Measurements from ENCODE around the gene EVA1A.

Gene EVA1A

GRCh38 chr2:75525434-75526310 is 35.1 kb downstream of the EVA1A start:
- Histone ChIP-seq H3K4me1 (ENCODE audit: control insufficient read depth, insufficient read depth, low read length) (peaks cover 4% of the 10 kb centered on the region), H3K27ac (ENCODE audit: low read length) (no peak overlapping the region), H3K9me3 (ENCODE audit: control insufficient read depth, insufficient read depth, low read length) (no peaks in the 10 kb centered on the region), H3K4me3 (ENCODE audit: low read length) (no peak overlapping the region), H3K27me3 (ENCODE audit: control insufficient read depth, insufficient read depth, low read length) (no peaks in the 10 kb centered on the region), H3K36me3 (ENCODE audit: control insufficient read depth, insufficient read depth, low read length) (no peaks in the 10 kb centered on the region)
- DNase-seq (ENCODE audit: low read depth, low spot score), result no peak
- no CpG with 5 or more reads among the region's 5 CpGs for WGBS (ENCODE audit: insufficient coverage, insufficient read length)

GRCh38 chr2:75524276-75524911 is 36.3 kb downstream of the EVA1A start:
- peaks cover 4% of the 10 kb centered on the region for H3K4me1 ChIP-seq (ENCODE audit: control insufficient read depth, insufficient read depth, low read length)
- WGBS (ENCODE audit: insufficient coverage, insufficient read length), result no CpG with 5 or more reads among the region's 2 CpGs
- no peaks in the 10 kb centered on the region for H3K36me3 ChIP-seq (ENCODE audit: control insufficient read depth, insufficient read depth, low read length)
- H3K27me3 ChIP-seq (ENCODE audit: control insufficient read depth, insufficient read depth, low read length), result no peaks in the 10 kb centered on the region
- no peak overlapping the region for H3K4me3 ChIP-seq (ENCODE audit: low read length)
- H3K9me3 ChIP-seq (ENCODE audit: control insufficient read depth, insufficient read depth, low read length), result no peaks in the 10 kb centered on the region
- no peak for DNase-seq (ENCODE audit: low read depth, low spot score)
- H3K27ac ChIP-seq (ENCODE audit: low read length), result no peak overlapping the region

- H3K4me1 ChIP-seq (ENCODE audit: control insufficient read depth, insufficient read depth, low read length), result peaks cover 3% of the 10 kb centered on the region
- no peak overlapping the region for H3K27ac ChIP-seq (ENCODE audit: low read length)
- WGBS (ENCODE audit: insufficient coverage, insufficient read length), result no CpG with 5 or more reads among the region's 6 CpGs
- H3K4me3 ChIP-seq (ENCODE audit: low read length), result no peak overlapping the region
- no peaks in the 10 kb centered on the region for H3K9me3 ChIP-seq (ENCODE audit: control insufficient read depth, insufficient read depth, low read length)
- H3K36me3 ChIP-seq (ENCODE audit: control insufficient read depth, insufficient read depth, low read length), result no peaks in the 10 kb centered on the region
- no peak for DNase-seq (ENCODE audit: low read depth, low spot score)
- no peaks in the 10 kb centered on the region for H3K27me3 ChIP-seq (ENCODE audit: control insufficient read depth, insufficient read depth, low read length)
Measured at GRCh38 chr2:75523313-75524275, 37.1 kb downstream of the EVA1A start.

- Histone ChIP-seq H3K9me3 (ENCODE audit: control insufficient read depth, insufficient read depth, low read length) (no peaks in the 10 kb centered on the region), H3K27ac (ENCODE audit: low read length) (no peak overlapping the region), H3K27me3 (ENCODE audit: control insufficient read depth, insufficient read depth, low read length) (no peaks in the 10 kb centered on the region), H3K4me3 (ENCODE audit: low read length) (no peak overlapping the region), H3K4me1 (ENCODE audit: control insufficient read depth, insufficient read depth, low read length) (no peaks in the 10 kb centered on the region), H3K36me3 (ENCODE audit: control insufficient read depth, insufficient read depth, low read length) (no peaks in the 10 kb centered on the region)
- WGBS (ENCODE audit: insufficient coverage, insufficient read length), result no CpG with 5 or more reads among the region's 5 CpGs
- no peak for DNase-seq (ENCODE audit: low read depth, low spot score)
Measured at GRCh38 chr2:75522543-75523312, 38.0 kb downstream of the EVA1A start.

- no peaks in the 10 kb centered on the region for H3K27me3 ChIP-seq (ENCODE audit: control insufficient read depth, insufficient read depth, low read length)
- H3K36me3 ChIP-seq (ENCODE audit: control insufficient read depth, insufficient read depth, low read length), result no peaks in the 10 kb centered on the region
- no peak overlapping the region for H3K4me3 ChIP-seq (ENCODE audit: low read length)
- H3K4me1 ChIP-seq (ENCODE audit: control insufficient read depth, insufficient read depth, low read length), result no peaks in the 10 kb centered on the region
- H3K9me3 ChIP-seq (ENCODE audit: control insufficient read depth, insufficient read depth, low read length), result no peaks in the 10 kb centered on the region
- no peak overlapping the region for H3K27ac ChIP-seq (ENCODE audit: low read length)
- WGBS (ENCODE audit: insufficient coverage, insufficient read length), result no CpG with 5 or more reads among the region's 3 CpGs
- DNase-seq (ENCODE audit: low read depth, low spot score), result no peak
Measured at GRCh38 chr2:75521225-75521872, 39.4 kb downstream of the EVA1A start.

- Histone ChIP-seq H3K9me3 (ENCODE audit: control insufficient read depth, insufficient read depth, low read length) (no peaks in the 10 kb centered on the region), H3K4me1 (ENCODE audit: control insufficient read depth, insufficient read depth, low read length) (no peaks in the 10 kb centered on the region)
Measured at GRCh38 chr2:75519843-75520242, 40.9 kb downstream of the EVA1A start.

GRCh38 chr2:75518638-75519465 is 41.9 kb downstream of the EVA1A start:
- Histone ChIP-seq H3K36me3 (ENCODE audit: control insufficient read depth, insufficient read depth, low read length) (no peaks in the 10 kb centered on the region), H3K27me3 (ENCODE audit: control insufficient read depth, insufficient read depth, low read length) (no peaks in the 10 kb centered on the region), H3K9me3 (ENCODE audit: control insufficient read depth, insufficient read depth, low read length) (no peaks in the 10 kb centered on the region), H3K4me3 (ENCODE audit: low read length) (no peak overlapping the region), H3K27ac (ENCODE audit: low read length) (no peak overlapping the region), H3K4me1 (ENCODE audit: control insufficient read depth, insufficient read depth, low read length) (no peaks in the 10 kb centered on the region)
- DNase-seq (ENCODE audit: low read depth, low spot score), result no peak
- WGBS (ENCODE audit: insufficient coverage, insufficient read length), result no CpG with 5 or more reads among the region's 10 CpGs

More at GRCh38 chr2:75519843-75520242, 40.9 kb downstream of the EVA1A start:
- H3K27ac ChIP-seq (ENCODE audit: low read length), result no peak overlapping the region
- H3K4me3 ChIP-seq (ENCODE audit: low read length), result no peak overlapping the region
- no peaks in the 10 kb centered on the region for H3K36me3 ChIP-seq (ENCODE audit: control insufficient read depth, insufficient read depth, low read length)
- H3K27me3 ChIP-seq (ENCODE audit: control insufficient read depth, insufficient read depth, low read length), result no peaks in the 10 kb centered on the region
- DNase-seq (ENCODE audit: low read depth, low spot score), result no peak

- H3K27ac ChIP-seq (ENCODE audit: low read length), result no peak overlapping the region
Measured at GRCh38 chr2:75517547-75518230, 43.0 kb downstream of the EVA1A start.

More at GRCh38 chr2:75517547-75518230, 43.0 kb downstream of the EVA1A start:
- Histone ChIP-seq H3K4me1 (ENCODE audit: control insufficient read depth, insufficient read depth, low read length) (no peaks in the 10 kb centered on the region), H3K36me3 (ENCODE audit: control insufficient read depth, insufficient read depth, low read length) (no peaks in the 10 kb centered on the region), H3K9me3 (ENCODE audit: control insufficient read depth, insufficient read depth, low read length) (no peaks in the 10 kb centered on the region), H3K4me3 (ENCODE audit: low read length) (no peak overlapping the region), H3K27me3 (ENCODE audit: control insufficient read depth, insufficient read depth, low read length) (no peaks in the 10 kb centered on the region)
- no peak for DNase-seq (ENCODE audit: low read depth, low spot score)
- no CpG with 5 or more reads among the region's 6 CpGs for WGBS (ENCODE audit: insufficient coverage, insufficient read length)

All from iPS DF 6.9 (cell line).